Neuronal stem cell (in vitro differentiated cells): ENCODE measurements around the gene FBXW11.
"Not testable (repeated sequence)": the region's sequence is repeated elsewhere in the genome, so short reads cannot be mapped to it uniquely, and the experiment has no call there.

ENCODE experiments used
- DNase-seq: peaks from one replicate; pipeline ENCODE4 v3.0.0-alpha.2; 2013; ENCODE audit warnings: low spot score
- H2AFZ ChIP-seq: one replicate; pipeline ENCODE4 v1.6.1; 2013; ENCODE audit warnings: mild to moderate bottlenecking, low read length, inconsistent platforms
- H2AK5ac ChIP-seq: 2 replicates; pipeline ENCODE4 v1.6.1; 2013; ENCODE audit warnings: low read depth, mild to moderate bottlenecking, inconsistent platforms, low read length, moderate library complexity, mixed read lengths
- H2BK120ac ChIP-seq: 2 replicates; pipeline ENCODE4 v1.6.1; 2013; ENCODE audit warnings: low read depth, mild to moderate bottlenecking, inconsistent platforms, low read length, moderate library complexity, mixed read lengths
- H2BK12ac ChIP-seq: one replicate; pipeline ENCODE4 v1.6.1; 2013; ENCODE audit warnings: low read length, inconsistent platforms
- H2BK15ac ChIP-seq: 2 replicates; pipeline ENCODE4 v1.6.1; 2013; ENCODE audit warnings: mild to moderate bottlenecking, low read length, inconsistent platforms, mixed read lengths
- H2BK5ac ChIP-seq: one replicate; pipeline ENCODE4 v1.6.1; 2013; ENCODE audit warnings: inconsistent platforms, mild to moderate bottlenecking, low read length, moderate library complexity
- H3K14ac ChIP-seq: one replicate; pipeline ENCODE4 v1.6.1; 2013; ENCODE audit warnings: low read length, inconsistent platforms
- H3K18ac ChIP-seq: 2 replicates; pipeline ENCODE4 v1.6.1; 2013; ENCODE audit warnings: low read length, inconsistent platforms
- H3K23ac ChIP-seq: 2 replicates; pipeline ENCODE4 v1.6.1; 2013; ENCODE audit warnings: low read depth, mild to moderate bottlenecking, mixed read lengths, low read length, inconsistent platforms; ENCODE audit not compliant: poor library complexity
- H3K27ac ChIP-seq: replicated peaks from 3 replicates; pipeline ENCODE4 v1.5.1; 2013; ENCODE audit warnings: low read length, inconsistent platforms
- H3K27me3 ChIP-seq, 3 experiments: 2 replicates each; pipeline ENCODE4 v1.6.1; 2013; ENCODE audit warnings: low read length in 3 of 3, mild to moderate bottlenecking in 2 of 3, inconsistent platforms in 1 of 3, low read depth in 1 of 3, mixed read lengths in 1 of 3, moderate library complexity in 1 of 3; ENCODE audit not compliant: control insufficient read depth in 3 of 3, insufficient read depth in 3 of 3
- H3K36me3 ChIP-seq, 2 donors: replicated peaks in 1 of 2; 2 replicates each; pipeline ENCODE4 v1.6.1; 2013; ENCODE audit warnings: low read length in 2 of 2; ENCODE audit not compliant: control insufficient read depth in 2 of 2, insufficient read depth in 2 of 2
- H3K4ac ChIP-seq: 2 replicates; pipeline ENCODE4 v1.6.1; 2013; ENCODE audit warnings: inconsistent platforms, mild to moderate bottlenecking, low read length, moderate library complexity
- H3K4me1 ChIP-seq, 2 donors: 1 replicate in 1 of 2; 2 replicates in 1 of 2; pipeline ENCODE4 v1.6.1; 2013; ENCODE audit warnings: low read length in 2 of 2, low read depth in 1 of 2; ENCODE audit not compliant: control insufficient read depth in 2 of 2, insufficient read depth in 1 of 2
- H3K4me2 ChIP-seq: one replicate; pipeline ENCODE4 v1.6.1; 2013; ENCODE audit warnings: mild to moderate bottlenecking, low read length, inconsistent platforms; ENCODE audit not compliant: insufficient read depth, poor library complexity, severe bottlenecking
- H3K4me3 ChIP-seq, 2 donors: 2 replicates each; pipeline ENCODE4 v1.5.1; 2013; ENCODE audit warnings: low read length in 2 of 2, mild to moderate bottlenecking in 2 of 2, inconsistent platforms in 1 of 2, moderate library complexity in 1 of 2
- H3K79me1 ChIP-seq: one replicate; pipeline ENCODE4 v1.6.1; 2013; ENCODE audit warnings: low read depth, mild to moderate bottlenecking, inconsistent platforms, low read length, moderate library complexity
- H3K9ac ChIP-seq: one replicate; pipeline ENCODE4 v1.6.1; 2013; ENCODE audit warnings: mild to moderate bottlenecking, low read depth, low read length, inconsistent platforms; ENCODE audit not compliant: poor library complexity
- H3K9me3 ChIP-seq, 2 donors: replicated peaks in 1 of 2; 2 replicates each; pipeline versions ENCODE3 to v1.6.1; 2013; ENCODE audit warnings: low read length in 2 of 2, mild to moderate bottlenecking in 2 of 2, inconsistent platforms in 1 of 2, low read depth in 1 of 2, mixed read lengths in 1 of 2, moderate library complexity in 1 of 2; ENCODE audit not compliant: control insufficient read depth in 2 of 2, insufficient read depth in 1 of 2
- H4K8ac ChIP-seq: one replicate; pipeline ENCODE4 v1.6.1; 2013; ENCODE audit warnings: low read depth, mild to moderate bottlenecking, inconsistent platforms, low read length, moderate library complexity
- H4K91ac ChIP-seq: one replicate; pipeline ENCODE4 v1.6.1; 2013; ENCODE audit warnings: low read length, low read depth, mild to moderate bottlenecking, inconsistent platforms; ENCODE audit not compliant: poor library complexity
- WGBS, 2 donors: extraction: QIAGEN DNeasy Blood & Tissue Kit; methylation state at CpG; one replicate each; pipeline ENCODE4 v1.1.7; 2013; ENCODE audit warnings: missing lambda C conversion rate in 2 of 2, mixed read lengths in 1 of 2; ENCODE audit not compliant: insufficient read length in 2 of 2, insufficient replicate concordance in 1 of 2; ENCODE audit errors: extremely low coverage in 2 of 2; 5-methylcytosine and 5-hydroxymethylcytosine counted together

Gene FBXW11

DNA sequence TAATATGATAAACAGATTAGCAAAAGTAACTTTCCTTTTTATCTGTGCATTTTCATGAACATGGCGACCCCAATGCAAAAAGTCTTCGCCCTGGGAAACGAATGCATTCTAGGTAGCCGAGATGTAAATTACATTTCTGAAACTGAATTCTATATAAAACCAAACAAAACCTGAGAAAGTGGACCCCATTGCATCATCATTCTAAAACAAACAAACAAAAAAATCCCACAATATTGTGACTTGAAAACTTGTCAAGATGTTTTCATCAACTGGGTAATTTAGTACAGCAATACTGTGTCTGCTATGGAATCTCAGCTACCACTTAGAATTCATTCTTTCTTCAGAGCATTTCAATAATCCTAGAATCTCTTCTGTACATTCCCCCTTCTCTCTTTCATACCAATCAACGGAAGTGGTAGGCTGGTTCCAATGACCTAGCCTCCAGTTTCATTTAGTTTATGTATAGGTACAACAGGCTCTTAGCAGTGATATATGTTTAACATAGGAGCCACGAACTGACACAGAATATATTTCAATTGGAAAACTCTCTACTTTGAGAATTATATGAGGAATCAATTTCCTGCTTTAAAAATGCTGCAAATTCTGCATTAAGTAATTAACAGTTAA is 85.6 kb downstream of the FBXW11 start:
- H2BK12ac ChIP-seq, result no peak overlapping the region
- H3K4me2 ChIP-seq, result no peak overlapping the region
- no peak overlapping the region for H3K23ac ChIP-seq
- no peak overlapping the region for H3K9ac ChIP-seq
- no peak overlapping the region for H3K27ac ChIP-seq
- no peak overlapping the region for H4K8ac ChIP-seq
- H3K79me1 ChIP-seq, result peaks cover 6% of the 10 kb centered on the region
- no peak overlapping the region for H2BK5ac ChIP-seq
- H3K9me3 ChIP-seq, result peaks cover 8 to 10% of the 10 kb centered on the region in 2 donors
- H3K27me3 ChIP-seq, result no peaks in the 10 kb centered on the region
- H3K4me1 ChIP-seq, result peaks cover 0 to 8% of the 10 kb centered on the region in 2 donors
- H3K18ac ChIP-seq, result no peak overlapping the region
- no peak overlapping the region for H2AFZ ChIP-seq
- no peak overlapping the region for H3K4me3 ChIP-seq
- H2BK120ac ChIP-seq, result no peak overlapping the region
- H3K14ac ChIP-seq, result no peak overlapping the region
- H2AK5ac ChIP-seq, result no peak overlapping the region
- H4K91ac ChIP-seq, result no peak overlapping the region
- DNase-seq, result no peak
- no peak overlapping the region for H2BK15ac ChIP-seq
- WGBS, 2 donors, result no CpG with 5 or more reads among the region's 6 CpGs
- H3K36me3 ChIP-seq, result peaks cover 0 to 4% of the 10 kb centered on the region in 2 donors
- H3K4ac ChIP-seq, result no peak overlapping the region

DNA sequence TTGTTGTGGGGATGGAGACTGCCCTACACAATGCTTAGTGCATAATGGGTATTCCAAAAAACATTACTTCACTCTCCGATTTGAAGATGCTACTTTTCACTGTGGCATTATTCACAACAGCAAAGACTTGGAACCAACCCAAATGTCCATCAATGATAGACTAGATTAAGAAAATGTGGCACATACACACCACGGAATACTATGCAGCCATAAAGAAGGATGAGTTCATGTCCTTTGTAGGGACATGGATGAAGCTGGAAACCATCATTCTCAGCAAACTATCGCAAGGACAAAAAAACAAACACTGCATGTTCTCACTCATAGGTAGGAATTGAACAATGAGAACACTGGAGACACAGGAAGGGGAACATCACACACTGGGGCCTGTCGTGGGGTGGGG is 90.7 kb downstream of the FBXW11 start:
- H3K14ac ChIP-seq, result not testable (repeated sequence)

GRCh38 chr5:171914726-171915338 is 91.6 kb downstream of the FBXW11 start:
- Histone ChIP-seq H3K4me2 (peak overlapping the region; percentile 29), H2BK5ac (no peak overlapping the region), H3K14ac (no peak overlapping the region), H3K79me1 (no peaks in the 10 kb centered on the region), H2BK12ac (no peak overlapping the region), H3K4me1 (peaks cover 0 to 18% of the 10 kb centered on the region in 2 donors), H3K23ac (no peak overlapping the region), H4K8ac (no peak overlapping the region), H3K4me3 (no peak overlapping the region), H3K4ac (no peak overlapping the region), H4K91ac (no peak overlapping the region), H3K36me3 (peaks cover 0 to 7% of the 10 kb centered on the region in 2 donors), H3K27me3 (no peaks in the 10 kb centered on the region), H2BK120ac (no peak overlapping the region), H3K9me3 (no peaks in the 10 kb centered on the region), H2AFZ (no peak overlapping the region), H2AK5ac (no peak overlapping the region), H3K18ac (no peak overlapping the region), H2BK15ac (no peak overlapping the region), H3K9ac (no peak overlapping the region), H3K27ac (peak overlapping the region; percentile 93)
- no CpG with 5 or more reads among the region's 5 CpGs for WGBS, 2 donors
- DNase-seq, result peak; percentile 46

More for the DNA sequence above, 90.7 kb downstream of the FBXW11 start:
- not testable (repeated sequence) for H3K9ac ChIP-seq, H3K23ac ChIP-seq, H2BK5ac ChIP-seq, H3K9me3 ChIP-seq, H4K8ac ChIP-seq, H2AK5ac ChIP-seq, H2AFZ ChIP-seq, H3K4ac ChIP-seq, H3K36me3 ChIP-seq, H3K27me3 ChIP-seq, H3K4me3 ChIP-seq, H4K91ac ChIP-seq, DNase-seq, H3K18ac ChIP-seq, H2BK15ac ChIP-seq, H3K4me2 ChIP-seq, H3K79me1 ChIP-seq, H2BK12ac ChIP-seq, H2BK120ac ChIP-seq
- Histone ChIP-seq H3K27ac (peak overlapping the region; percentile 54), H3K4me1 (peaks cover 0 to 18% of the 10 kb centered on the region in 2 donors)
- WGBS, 2 donors, result no CpG with 5 or more reads among the region's 4 CpGs

DNA sequence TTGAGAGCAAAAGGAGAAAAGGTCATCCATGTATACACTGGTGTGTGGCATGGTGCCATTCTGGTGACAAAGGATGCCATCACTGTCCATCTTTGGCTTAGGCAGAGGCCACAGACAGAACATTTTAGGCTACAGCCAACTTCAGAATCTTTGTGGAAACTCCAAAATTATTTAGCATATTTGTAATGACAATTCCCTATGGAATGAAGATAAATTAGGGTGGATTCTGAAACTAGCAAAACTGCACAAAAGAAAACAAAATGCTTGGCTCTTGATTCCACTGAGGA is 92.5 kb downstream of the FBXW11 start:
- no peaks in the 10 kb centered on the region for H3K9me3 ChIP-seq
- H3K4ac ChIP-seq, result no peak overlapping the region
- H3K27me3 ChIP-seq, result no peaks in the 10 kb centered on the region
- H2AFZ ChIP-seq, result no peak overlapping the region
- H4K91ac ChIP-seq, result no peak overlapping the region
- H2AK5ac ChIP-seq, result no peak overlapping the region
- no peak overlapping the region for H2BK12ac ChIP-seq
- no peak overlapping the region for H3K23ac ChIP-seq
- H3K27ac ChIP-seq, result peak overlapping the region; percentile 93
- no peaks in the 10 kb centered on the region for H3K79me1 ChIP-seq
- no peak overlapping the region for H4K8ac ChIP-seq
- no peak overlapping the region for H3K4me2 ChIP-seq
- H2BK15ac ChIP-seq, result no peak overlapping the region
- no peak overlapping the region for H2BK120ac ChIP-seq
- DNase-seq, result no peak
- H3K9ac ChIP-seq, result no peak overlapping the region
- H3K36me3 ChIP-seq, result peaks cover 1 to 16% of the 10 kb centered on the region in 2 donors
- no peak overlapping the region for H2BK5ac ChIP-seq
- no peak overlapping the region for H3K14ac ChIP-seq
- no peak overlapping the region for H3K18ac ChIP-seq
- no peak overlapping the region for H3K4me3 ChIP-seq
- peaks cover 0 to 18% of the 10 kb centered on the region in 2 donors for H3K4me1 ChIP-seq
